Measurements from ENCODE around the gene KIAA1958. TPM values are rescaled to one million over a fixed set of nuclear protein-coding genes. Genes with fewer than 3 reads are reported as not detected.

KIAA1958 gene
- polyA plus RNA-seq, 2 of the 4 experiments (the other 2 are of a cell fraction), result 2.2 to 3.7 TPM

DNA sequence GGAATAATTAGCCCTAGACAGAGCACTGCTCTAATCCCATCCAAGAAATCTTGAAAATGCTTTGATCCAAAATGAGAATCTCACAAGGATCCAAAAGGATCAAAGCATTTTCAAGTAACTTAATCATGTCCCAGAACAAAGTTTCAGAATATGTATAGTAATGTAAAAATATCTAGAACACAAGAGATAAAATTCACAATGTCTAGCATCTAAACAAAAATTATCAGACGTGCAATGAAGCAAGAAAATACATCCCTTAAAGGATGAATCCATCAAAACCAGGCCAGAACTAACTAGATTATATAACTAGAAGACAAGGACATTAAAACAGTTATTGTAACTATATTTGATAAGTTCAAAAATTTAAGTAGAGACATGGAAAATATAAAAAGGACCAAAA, 162.0 kb downstream of the KIAA1958 start:
- no peak for TF ChIP-seq FOXS1 (CRISPR knock-in tag; IDR thresholded peaks at IDR 0.05)
- no peak overlapping the region for H3K4me2 ChIP-seq
- H3K9me3 ChIP-seq, result 0 out of 3 replicates have a peak, but pooled peaks cover 3% of the 10 kb centered on the region
- CTCF ChIA-PET, result interaction anchor here (0.6 to 1.8 kb wide), 2 partner anchors 17 to 187 kb away, joined by 3 to 4 read pairs; no protein-coding TSS in a partner anchor
- H3K4me3 ChIP-seq, result no peak overlapping the region
- 86% methylated on average over 1 of the region's 1 CpG for WGBS (ENCODE audit: missing lambda C conversion rate)
- no peak for ATAC-seq
- H3K27ac ChIP-seq, result no peak overlapping the region
- no peak for DNase-seq (ENCODE audit: low read depth in 1 of 2, low spot score in 1 of 2)
- FAIRE-seq, result no peak
- POLR2A ChIA-PET, result no interaction called here
- no peaks in the 10 kb centered on the region for H3K4me1 ChIP-seq

DNA sequence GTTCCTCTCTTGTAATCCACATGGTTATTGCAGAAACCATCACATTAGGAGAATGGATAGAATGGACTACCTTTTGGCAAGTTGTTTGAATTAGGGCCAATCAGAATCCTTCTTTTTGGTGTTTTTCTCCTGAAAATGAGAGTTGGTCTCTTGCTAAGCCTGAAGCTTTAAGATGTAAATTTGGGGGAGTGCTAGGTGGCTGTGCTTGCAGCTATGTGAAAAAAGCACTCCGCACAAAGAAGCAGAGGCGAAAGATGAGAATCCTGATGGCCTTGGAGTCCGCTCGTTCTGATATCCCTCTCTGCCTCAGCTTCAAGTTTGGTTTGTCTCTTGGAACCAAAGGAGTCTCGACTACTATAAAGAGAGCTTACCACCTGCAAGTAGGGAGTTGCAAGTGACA, 167.7 kb downstream of the KIAA1958 start:
- CTCF ChIA-PET, result interaction anchor here (0.9 to 1.1 kb wide), 2 partner anchors 9 to 32 kb away, joined by 3 to 4 read pairs; no protein-coding TSS in a partner anchor
- POLR2A ChIA-PET, result no interaction called here
- no peaks in the 10 kb centered on the region for H3K9me3 ChIP-seq
- no peak for ATAC-seq
- H3K27ac ChIP-seq, result no peak overlapping the region
- no peak for FAIRE-seq
- TF ChIP-seq, protein P1, sequence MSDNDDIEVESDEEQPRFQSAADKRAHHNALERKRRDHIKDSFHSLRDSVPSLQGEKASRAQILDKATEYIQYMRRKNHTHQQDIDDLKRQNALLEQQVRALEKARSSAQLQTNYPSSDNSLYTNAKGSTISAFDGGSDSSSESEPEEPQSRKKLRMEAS (IDR thresholded peaks at IDR 0.05), result no peak
- TF ChIP-seq TP53 (CRISPR knock-in tag; IDR thresholded peaks at IDR 0.05) (no peak), ESRRA (IDR thresholded peaks at IDR 0.05; ENCODE audit: borderline replicate concordance, low read length) (no peak), SMC3 (IDR thresholded peaks at IDR 0.05) (no peak), EP300 (IDR thresholded peaks at IDR 0.05) (no peak), ELK1 (IDR thresholded peaks at IDR 0.05; ENCODE audit: low read depth, low read length) (no peak), HOXB13 (CRISPR knock-in tag; IDR thresholded peaks at IDR 0.05; ENCODE audit: low read depth) (no peak), ZFP36 (IDR thresholded peaks at IDR 0.05; ENCODE audit: borderline replicate concordance, partially characterized antibody) (no peak), HOXB5 (CRISPR knock-in tag; IDR thresholded peaks at IDR 0.05) (no peak), TFCP2L1 (CRISPR knock-in tag; IDR thresholded peaks at IDR 0.05) (no peak), RCOR1 (IDR thresholded peaks at IDR 0.05; ENCODE audit: low read depth, low read length) (no peak), MAFK (IDR thresholded peaks at IDR 0.05; ENCODE audit: partially characterized antibody) (no peak)
- TF ChIP-seq, protein P2, sequence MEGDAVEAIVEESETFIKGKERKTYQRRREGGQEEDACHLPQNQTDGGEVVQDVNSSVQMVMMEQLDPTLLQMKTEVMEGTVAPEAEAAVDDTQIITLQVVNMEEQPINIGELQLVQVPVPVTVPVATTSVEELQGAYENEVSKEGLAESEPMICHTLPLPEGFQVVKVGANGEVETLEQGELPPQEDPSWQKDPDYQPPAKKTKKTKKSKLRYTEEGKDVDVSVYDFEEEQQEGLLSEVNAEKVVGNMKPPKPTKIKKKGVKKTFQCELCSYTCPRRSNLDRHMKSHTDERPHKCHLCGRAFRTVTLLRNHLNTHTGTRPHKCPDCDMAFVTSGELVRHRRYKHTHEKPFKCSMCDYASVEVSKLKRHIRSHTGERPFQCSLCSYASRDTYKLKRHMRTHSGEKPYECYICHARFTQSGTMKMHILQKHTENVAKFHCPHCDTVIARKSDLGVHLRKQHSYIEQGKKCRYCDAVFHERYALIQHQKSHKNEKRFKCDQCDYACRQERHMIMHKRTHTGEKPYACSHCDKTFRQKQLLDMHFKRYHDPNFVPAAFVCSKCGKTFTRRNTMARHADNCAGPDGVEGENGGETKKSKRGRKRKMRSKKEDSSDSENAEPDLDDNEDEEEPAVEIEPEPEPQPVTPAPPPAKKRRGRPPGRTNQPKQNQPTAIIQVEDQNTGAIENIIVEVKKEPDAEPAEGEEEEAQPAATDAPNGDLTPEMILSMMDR (IDR thresholded peaks at IDR 0.05), result no peak
- no peak overlapping the region for H3K4me2 ChIP-seq
- no peak overlapping the region for H3K4me3 ChIP-seq
- WGBS (ENCODE audit: missing lambda C conversion rate), result 94% methylated on average over 5 of the region's 5 CpGs
- no peak for DNase-seq (ENCODE audit: low read depth in 1 of 2, low spot score in 1 of 2)
- H3K4me1 ChIP-seq, result no peaks in the 10 kb centered on the region

- ChIA-PET CTCF (no interaction called here), POLR2A (no interaction called here)
- H3K4me1 ChIP-seq, result no peaks in the 10 kb centered on the region
- H3K4me2 ChIP-seq, result no peak overlapping the region
- no peak for ATAC-seq
- 83% methylated on average over 3 of the region's 3 CpGs for WGBS (ENCODE audit: missing lambda C conversion rate)
- TF ChIP-seq GATA3 (IDR thresholded peaks at IDR 0.05; ENCODE audit: borderline replicate concordance) (no peak), RCOR1 (IDR thresholded peaks at IDR 0.05; ENCODE audit: low read depth, low read length) (no peak), RAD21 (conservative IDR thresholded peaks at IDR 0.05 in 1 of 2, IDR thresholded peaks at IDR 0.05 in 1 of 2) (no peak), ZFP36 (IDR thresholded peaks at IDR 0.05; ENCODE audit: borderline replicate concordance, partially characterized antibody) (no peak), FOSB (CRISPR knock-in tag; IDR thresholded peaks at IDR 0.05) (no peak), KDM1A (IDR thresholded peaks at IDR 0.05; ENCODE audit: low read depth) (no peak), E2F6 (IDR thresholded peaks at IDR 0.05; ENCODE audit: borderline replicate concordance, low read depth) (no peak), KDM5A (IDR thresholded peaks at IDR 0.05) (no peak), POLR2A (IDR thresholded peaks at IDR 0.05; ENCODE audit: low read length) (no peak), CHD2 (IDR thresholded peaks at IDR 0.05; ENCODE audit: low read length, partially characterized antibody) (no peak)
- TF ChIP-seq, protein P2 (IDR thresholded peaks at IDR 0.05), result no peak
- H3K9me3 ChIP-seq, result no peaks in the 10 kb centered on the region
- no peak overlapping the region for H3K27ac ChIP-seq
- no peak overlapping the region for H3K4me3 ChIP-seq
- no peak for FAIRE-seq
- DNase-seq (ENCODE audit: low read depth in 1 of 2, low spot score in 1 of 2), result no peak
Measured at GRCh38 chr9:112655668-112656067, 169.0 kb downstream of the KIAA1958 start.
